ENCODE measurements around the gene UAP1L1. TPM values are rescaled to one million over a fixed set of nuclear protein-coding genes. Genes with fewer than 3 reads are reported as not detected.
"Not testable (repeated sequence)": the region's sequence is repeated elsewhere in the genome, so short reads cannot be mapped to it uniquely, and the experiment has no call there.

The UAP1L1 gene
- total RNA-seq, 1 donor from 2014 or later: 1.0 TPM

GRCh38 chr9:137056739-137057415, 20.4 kb upstream of the UAP1L1 start:
- Histone ChIP-seq H3K27ac (ENCODE audit: low read depth, low read length) (no peak overlapping the region), H3K36me3 (ENCODE audit: control insufficient read depth in 3 of 3, insufficient read depth in 3 of 3, low read length in 3 of 3) (no peaks in the 10 kb centered on the region), H3K4me1 (ENCODE audit: control insufficient read depth in 3 of 3, insufficient read depth in 3 of 3, low read length in 3 of 3) (peaks cover 20 to 29% (median 22%) of the 10 kb centered on the region in 3 donors)

GRCh38 chr9:137057545-137057944, 19.8 kb upstream of the UAP1L1 start:
- Histone ChIP-seq H3K4me1 (ENCODE audit: control insufficient read depth in 3 of 3, insufficient read depth in 3 of 3, low read length in 3 of 3) (peaks cover 20 to 29% (median 22%) of the 10 kb centered on the region in 3 donors), H3K9me3 (ENCODE audit: control insufficient read depth in 3 of 3, low read length in 3 of 3) (no peaks in the 10 kb centered on the region)

More at GRCh38 chr9:137056739-137057415, 20.4 kb upstream of the UAP1L1 start:
- Histone ChIP-seq H3K9me3 (ENCODE audit: control insufficient read depth in 3 of 3, low read length in 3 of 3) (no peaks in the 10 kb centered on the region), H3K27me3 (ENCODE audit: control insufficient read depth in 3 of 3, insufficient read depth in 3 of 3, low read length in 3 of 3) (peaks cover 31 to 40% (median 39%) of the 10 kb centered on the region in 3 donors), H3K9ac (ENCODE audit: low read depth in 1 of 3, low read length in 3 of 3) (no peak overlapping the region), H3K4me3 (ENCODE audit: low read length in 3 of 3) (no peak overlapping the region)

GRCh38 chr9:137058521-137059234, 18.6 kb upstream of the UAP1L1 start:
- no peaks in the 10 kb centered on the region for H3K9me3 ChIP-seq (ENCODE audit: control insufficient read depth in 3 of 3, low read length in 3 of 3)
- H3K27ac ChIP-seq (ENCODE audit: low read depth, low read length): no peak overlapping the region
- no peak overlapping the region for H3K4me3 ChIP-seq (ENCODE audit: low read length in 3 of 3)
- no peaks in the 10 kb centered on the region for H3K36me3 ChIP-seq (ENCODE audit: control insufficient read depth in 3 of 3, insufficient read depth in 3 of 3, low read length in 3 of 3)
- H3K9ac ChIP-seq (ENCODE audit: low read depth in 1 of 3, low read length in 3 of 3): no peak overlapping the region
- H3K4me1 ChIP-seq (ENCODE audit: control insufficient read depth in 3 of 3, insufficient read depth in 3 of 3, low read length in 3 of 3): peaks cover 15 to 22% (median 16%) of the 10 kb centered on the region in 3 donors
- peaks cover 19 to 25% (median 25%) of the 10 kb centered on the region in 3 donors for H3K27me3 ChIP-seq (ENCODE audit: control insufficient read depth in 3 of 3, insufficient read depth in 3 of 3, low read length in 3 of 3)

More at GRCh38 chr9:137057545-137057944, 19.8 kb upstream of the UAP1L1 start:
- Histone ChIP-seq H3K36me3 (ENCODE audit: control insufficient read depth in 3 of 3, insufficient read depth in 3 of 3, low read length in 3 of 3) (no peaks in the 10 kb centered on the region), H3K27ac (ENCODE audit: low read depth, low read length) (no peak overlapping the region), H3K4me3 (ENCODE audit: low read length in 3 of 3) (no peak overlapping the region), H3K27me3 (ENCODE audit: control insufficient read depth in 3 of 3, insufficient read depth in 3 of 3, low read length in 3 of 3) (peaks cover 26 to 35% (median 33%) of the 10 kb centered on the region in 3 donors), H3K9ac (ENCODE audit: low read depth in 1 of 3, low read length in 3 of 3) (no peak overlapping the region)

GRCh38 chr9:137062384-137062783, 14.9 kb upstream of the UAP1L1 start:
- no peaks in the 10 kb centered on the region for H3K36me3 ChIP-seq (ENCODE audit: control insufficient read depth in 3 of 3, insufficient read depth in 3 of 3, low read length in 3 of 3)
- H3K27me3 ChIP-seq (ENCODE audit: control insufficient read depth in 3 of 3, insufficient read depth in 3 of 3, low read length in 3 of 3): peaks cover 0 to 4% (median 0%) of the 10 kb centered on the region in 3 donors
- H3K4me1 ChIP-seq (ENCODE audit: control insufficient read depth in 3 of 3, insufficient read depth in 3 of 3, low read length in 3 of 3): peaks cover 0 to 3% (median 2%) of the 10 kb centered on the region in 3 donors
- H3K9me3 ChIP-seq (ENCODE audit: control insufficient read depth in 3 of 3, low read length in 3 of 3): no peaks in the 10 kb centered on the region
- H3K4me3 ChIP-seq (ENCODE audit: low read length in 3 of 3): no peak overlapping the region
- H3K9ac ChIP-seq (ENCODE audit: low read depth in 1 of 3, low read length in 3 of 3): no peak overlapping the region
- no peak overlapping the region for H3K27ac ChIP-seq (ENCODE audit: low read depth, low read length)

- not testable (repeated sequence) for H3K9ac ChIP-seq (ENCODE audit: low read depth in 1 of 3, low read length in 3 of 3); H3K4me3 ChIP-seq (ENCODE audit: low read length in 3 of 3); H3K36me3 ChIP-seq (ENCODE audit: control insufficient read depth in 3 of 3, insufficient read depth in 3 of 3, low read length in 3 of 3); H3K27ac ChIP-seq (ENCODE audit: low read depth, low read length); H3K9me3 ChIP-seq (ENCODE audit: control insufficient read depth in 3 of 3, low read length in 3 of 3); H3K27me3 ChIP-seq (ENCODE audit: control insufficient read depth in 3 of 3, insufficient read depth in 3 of 3, low read length in 3 of 3); H3K4me1 ChIP-seq (ENCODE audit: control insufficient read depth in 3 of 3, insufficient read depth in 3 of 3, low read length in 3 of 3)
Observed at GRCh38 chr9:137062798-137063197, 14.5 kb upstream of the UAP1L1 start.

GRCh38 chr9:137063311-137064026, 13.8 kb upstream of the UAP1L1 start:
- Histone ChIP-seq H3K36me3 (ENCODE audit: control insufficient read depth in 3 of 3, insufficient read depth in 3 of 3, low read length in 3 of 3) (no peaks in the 10 kb centered on the region), H3K4me1 (ENCODE audit: control insufficient read depth in 3 of 3, insufficient read depth in 3 of 3, low read length in 3 of 3) (peaks cover 0 to 3% (median 2%) of the 10 kb centered on the region in 3 donors), H3K27ac (ENCODE audit: low read depth, low read length) (no peak overlapping the region), H3K4me3 (ENCODE audit: low read length in 3 of 3) (no peak overlapping the region), H3K9ac (ENCODE audit: low read depth in 1 of 3, low read length in 3 of 3) (no peak overlapping the region), H3K9me3 (ENCODE audit: control insufficient read depth in 3 of 3, low read length in 3 of 3) (no peaks in the 10 kb centered on the region), H3K27me3 (ENCODE audit: control insufficient read depth in 3 of 3, insufficient read depth in 3 of 3, low read length in 3 of 3) (peaks cover 0 to 6% (median 4%) of the 10 kb centered on the region in 3 donors)

- H3K4me3 ChIP-seq (ENCODE audit: low read length in 3 of 3): no peak overlapping the region
- no peak overlapping the region for H3K27ac ChIP-seq (ENCODE audit: low read depth, low read length)
- H3K9ac ChIP-seq (ENCODE audit: low read depth in 1 of 3, low read length in 3 of 3): no peak overlapping the region
- H3K9me3 ChIP-seq (ENCODE audit: control insufficient read depth in 3 of 3, low read length in 3 of 3): no peaks in the 10 kb centered on the region
- H3K27me3 ChIP-seq (ENCODE audit: control insufficient read depth in 3 of 3, insufficient read depth in 3 of 3, low read length in 3 of 3): peaks cover 5 to 14% (median 8%) of the 10 kb centered on the region in 3 donors
- no peaks in the 10 kb centered on the region for H3K36me3 ChIP-seq (ENCODE audit: control insufficient read depth in 3 of 3, insufficient read depth in 3 of 3, low read length in 3 of 3)
- peaks cover 0 to 6% (median 2%) of the 10 kb centered on the region in 3 donors for H3K4me1 ChIP-seq (ENCODE audit: control insufficient read depth in 3 of 3, insufficient read depth in 3 of 3, low read length in 3 of 3)
Observed at GRCh38 chr9:137064027-137064879, 13.1 kb upstream of the UAP1L1 start.

GRCh38 chr9:137064880-137065164, 12.5 kb upstream of the UAP1L1 start:
- H3K36me3 ChIP-seq (ENCODE audit: control insufficient read depth in 3 of 3, insufficient read depth in 3 of 3, low read length in 3 of 3): no peaks in the 10 kb centered on the region
- no peak overlapping the region for H3K27ac ChIP-seq (ENCODE audit: low read depth, low read length)
- no peak overlapping the region for H3K9ac ChIP-seq (ENCODE audit: low read depth in 1 of 3, low read length in 3 of 3)
- H3K4me3 ChIP-seq (ENCODE audit: low read length in 3 of 3): no peak overlapping the region
- peaks cover 0 to 11% (median 4%) of the 10 kb centered on the region in 3 donors for H3K4me1 ChIP-seq (ENCODE audit: control insufficient read depth in 3 of 3, insufficient read depth in 3 of 3, low read length in 3 of 3)
- H3K27me3 ChIP-seq (ENCODE audit: control insufficient read depth in 3 of 3, insufficient read depth in 3 of 3, low read length in 3 of 3): peaks cover 5 to 18% (median 11%) of the 10 kb centered on the region in 3 donors
- no peaks in the 10 kb centered on the region for H3K9me3 ChIP-seq (ENCODE audit: control insufficient read depth in 3 of 3, low read length in 3 of 3)

- H3K9me3 ChIP-seq (ENCODE audit: control insufficient read depth in 3 of 3, low read length in 3 of 3): no peaks in the 10 kb centered on the region
- no peak overlapping the region for H3K4me3 ChIP-seq (ENCODE audit: low read length in 3 of 3)
- peaks cover 0 to 11% (median 4%) of the 10 kb centered on the region in 3 donors for H3K4me1 ChIP-seq (ENCODE audit: control insufficient read depth in 3 of 3, insufficient read depth in 3 of 3, low read length in 3 of 3)
- no peaks in the 10 kb centered on the region for H3K36me3 ChIP-seq (ENCODE audit: control insufficient read depth in 3 of 3, insufficient read depth in 3 of 3, low read length in 3 of 3)
- H3K27me3 ChIP-seq (ENCODE audit: control insufficient read depth in 3 of 3, insufficient read depth in 3 of 3, low read length in 3 of 3): peaks cover 5 to 18% (median 11%) of the 10 kb centered on the region in 3 donors
- H3K27ac ChIP-seq (ENCODE audit: low read depth, low read length): no peak overlapping the region
- H3K9ac ChIP-seq (ENCODE audit: low read depth in 1 of 3, low read length in 3 of 3): no peak overlapping the region
Observed at GRCh38 chr9:137065336-137065967, 11.9 kb upstream of the UAP1L1 start.
